A549 (cell line): ENCODE measurements around the gene GPC1. TPM values are rescaled to one million over a fixed set of nuclear protein-coding genes. Genes with fewer than 3 reads are reported as not detected.
"Not testable (repeated sequence)": the region's sequence is repeated elsewhere in the genome, so short reads cannot be mapped to it uniquely, and the experiment has no call there.

Experiments used
- ATAC-seq, 2 experiments: fragments of 200-7000 bp in 1 of 2; fragments of >200 bp in 1 of 2; cut with Nextera tagmentation in 1 of 2; cut with Tn5 transposase in 1 of 2; 3 replicates each; pipeline versions ENCODE4 v1.8.0 to v1.9.1; 2018 to 2020; ENCODE audit warnings: mild to moderate bottlenecking in 1 of 2, moderate library complexity in 1 of 2
- CTCF ChIA-PET: fragments of 300-600 bp; sonication (Branson Sonifier 250); formaldehyde crosslinking; extraction: SDS; loops from one replicate; lab custom pipeline; 2021; ENCODE audit warnings: antibody characterized with exemption, inconsistent platforms; lab: Yijun Ruan, JAX
- POLR2A ChIA-PET: fragments of 350-600 bp; formaldehyde crosslinking; extraction: SDS; loops from one replicate; lab custom pipeline; 2021; ENCODE audit warnings: antibody characterized with exemption, inconsistent platforms; lab: Yijun Ruan, JAX
- DNase-seq, 2 experiments: peaks; one replicate each; pipeline versions ENCODE4 v3.0.0 to v3.0.0-alpha.2; 2011 to 2016; ENCODE audit warnings: low read depth in 1 of 2, low spot score in 1 of 2
- FAIRE-seq: peaks from 2 replicates; lab custom pipeline; 2011; peaks lifted over from hg19 to GRCh38; lab: Jason Lieb, UNC
- H3K27ac ChIP-seq, 2 experiments: fragments of >200 bp; sonication (Bioruptor Twin); formaldehyde crosslinking; 3 replicates each; pipeline ENCODE4 v1.5.1; 2016 to 2017
- H3K4me1 ChIP-seq: fragments of >200 bp; sonication (Bioruptor Twin); formaldehyde crosslinking; 3 replicates; pipeline ENCODE4 v1.6.1; 2016
- H3K4me2 ChIP-seq: fragments of >200 bp; sonication (Bioruptor Twin); formaldehyde crosslinking; 3 replicates; pipeline ENCODE4 v1.6.1; 2016
- H3K4me3 ChIP-seq: fragments of >200 bp; sonication (Bioruptor Twin); formaldehyde crosslinking; 3 replicates; pipeline ENCODE4 v1.5.1; 2016
- H3K9me3 ChIP-seq: fragments of >200 bp; sonication (Bioruptor Twin); formaldehyde crosslinking; 3 replicates; pipeline ENCODE4 v1.6.1; 2016
- CBX8 ChIP-seq: fragments of 200-600 bp; sonication (generic); IDR thresholded peaks from 2 replicates; pipeline ENCODE4 v1.6.1; 2016
- CHD4 ChIP-seq: fragments of 200-600 bp; sonication (generic); IDR thresholded peaks from 2 replicates; pipeline ENCODE4 v1.6.1; 2016; ENCODE audit warnings: antibody characterized with exemption, mild to moderate bottlenecking, borderline replicate concordance
- EP300 ChIP-seq, 2 experiments: fragments of >200 bp; sonication (Bioruptor Twin); formaldehyde crosslinking; IDR thresholded peaks; 2 replicates in 1 of 2; 3 replicates in 1 of 2; pipeline ENCODE4 v1.6.1; 2016 to 2017
- ESRRA ChIP-seq: fragments of 150-350 bp; IDR thresholded peaks from 2 replicates; pipeline ENCODE4 v1.6.1; 2014; ENCODE audit warnings: mild to moderate bottlenecking, low read length, borderline replicate concordance
- FOSB ChIP-seq: fragments of 250-450 bp; sonication (Bioruptor Pico); IDR thresholded peaks from 2 replicates; pipeline ENCODE4 v1.5.0; 2020; ENCODE audit warnings: mild to moderate bottlenecking, moderate library complexity
- FOXS1 ChIP-seq: fragments of 250-450 bp; sonication (Bioruptor Pico); IDR thresholded peaks from 2 replicates; pipeline ENCODE4 v1.5.0; 2020; ENCODE audit warnings: mild to moderate bottlenecking, moderate library complexity
- GATA3 ChIP-seq: IDR thresholded peaks from 2 replicates; pipeline ENCODE4 v1.6.1; 2012; ENCODE audit warnings: borderline replicate concordance
- HDAC2 ChIP-seq: fragments of 200-600 bp; sonication (generic); IDR thresholded peaks from 2 replicates; pipeline ENCODE4 v1.6.1; 2016
- HEYL ChIP-seq: fragments of 250-450 bp; sonication (Bioruptor Pico); IDR thresholded peaks from 2 replicates; pipeline ENCODE4 v1.8.0; 2021; ENCODE audit warnings: mild to moderate bottlenecking, moderate library complexity
- HOXA7 ChIP-seq: fragments of 250-450 bp; sonication (Bioruptor Pico); IDR thresholded peaks from 2 replicates; pipeline ENCODE4 v1.5.0; 2020; ENCODE audit warnings: mild to moderate bottlenecking, moderate library complexity
- POLR2A ChIP-seq: IDR thresholded peaks from 2 replicates; pipeline ENCODE4 v1.6.1; 2012; ENCODE audit warnings: mild to moderate bottlenecking, low read length
- RAD21 ChIP-seq, 2 experiments: fragments of >200 bp in 1 of 2; sonication (Bioruptor Twin) in 1 of 2; formaldehyde crosslinking in 1 of 2; IDR thresholded peaks in 1 of 2; conservative IDR thresholded peaks in 1 of 2; 2 replicates in 1 of 2; 3 replicates in 1 of 2; pipeline ENCODE4 v1.6.1; 2012 to 2018; ENCODE audit warnings: inconsistent platforms in 1 of 2
- RCOR1 ChIP-seq: fragments of 150-350 bp; IDR thresholded peaks from 2 replicates; pipeline ENCODE4 v1.6.1; 2014; ENCODE audit warnings: antibody characterized with exemption, low read length, low read depth
- RNF2 ChIP-seq: fragments of 200-600 bp; sonication (generic); IDR thresholded peaks from 2 replicates; pipeline ENCODE4 v1.6.1; 2016; ENCODE audit warnings: low read depth, mild to moderate bottlenecking, antibody characterized with exemption, moderate library complexity, borderline replicate concordance
- SMC3 ChIP-seq: fragments of >200 bp; sonication (Bioruptor Twin); formaldehyde crosslinking; IDR thresholded peaks from 3 replicates; pipeline ENCODE4 v1.6.1; 2018; ENCODE audit warnings: inconsistent platforms
- ZNF302 ChIP-seq: fragments of 250-450 bp; sonication (Bioruptor Pico); IDR thresholded peaks from 2 replicates; pipeline ENCODE4 v1.9.0; 2021; ENCODE audit warnings: inconsistent platforms, mild to moderate bottlenecking, moderate library complexity
- WGBS: methylation state at CpG from one replicate; pipeline ENCODE4 v1.1.6; 2017; ENCODE audit errors: missing lambda C conversion rate; 5-methylcytosine and 5-hydroxymethylcytosine counted together
- polyA plus RNA-seq, 4 experiments: library from polyadenylated mRNA; depleted of rRNA in 3 of 4; stranded (reverse); fragments of >200 nt; fragmentation: RNase III in 1 of 4; extraction: RNeasy Plus Mini Kit Qiagen cat#74134 plus additional on column Dnase treatment in 1 of 4; gene quantifications; 2 replicates in 3 of 4; 3 replicates in 1 of 4; pipeline ENCODE4 v1.2.3, GENCODE V29; 2011 to 2017
- TF ChIP-seq, protein P1 (sequence below): fragments of >200 bp; sonication (Bioruptor Twin); formaldehyde crosslinking; IDR thresholded peaks from 3 replicates; pipeline ENCODE4 v1.5.1; 2016
- TF ChIP-seq, protein P2 (sequence below): fragments of >200 bp; sonication (Bioruptor Twin); formaldehyde crosslinking; IDR thresholded peaks from 3 replicates; pipeline ENCODE4 v1.6.1; 2016
- TF ChIP-seq, protein P3 (sequence below): fragments of 450-650 bp; IDR thresholded peaks from 2 replicates; pipeline ENCODE4 v1.6.1; 2014; ENCODE audit warnings: antibody characterized with exemption

Gene GPC1
- polyA plus RNA-seq, 2 of the 4 experiments (the other 2 are of a cell fraction) = 19.8 to 97.7 TPM

DNA sequence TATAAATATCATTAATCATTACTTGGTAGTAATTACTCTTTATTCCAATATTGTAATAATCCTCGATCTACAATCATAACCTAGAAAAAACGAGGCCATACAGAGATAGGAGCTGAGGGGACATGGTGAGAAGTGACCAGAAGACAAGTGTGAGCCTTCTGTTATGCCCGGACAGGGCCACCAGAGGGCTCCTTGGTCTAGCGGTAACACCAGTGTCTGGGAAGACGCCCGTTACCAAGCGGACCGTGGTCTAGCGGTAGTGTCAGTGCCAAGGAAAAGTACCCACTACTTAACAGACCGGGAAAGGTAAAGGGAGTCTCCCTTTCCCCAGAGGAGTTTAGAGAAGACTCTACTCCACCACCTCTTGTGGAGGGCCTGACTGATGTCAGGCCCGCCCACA, 59.5 kb downstream of the GPC1 start:
- H3K4me2 ChIP-seq, FAIRE-seq, ATAC-seq, H3K4me1 ChIP-seq: not testable (repeated sequence)
- DNase-seq = peak in 1 of 2 experiments; percentile 31
- 67% methylated on average over 11 of the region's 11 CpGs for WGBS
- TF ChIP-seq, protein P1, sequence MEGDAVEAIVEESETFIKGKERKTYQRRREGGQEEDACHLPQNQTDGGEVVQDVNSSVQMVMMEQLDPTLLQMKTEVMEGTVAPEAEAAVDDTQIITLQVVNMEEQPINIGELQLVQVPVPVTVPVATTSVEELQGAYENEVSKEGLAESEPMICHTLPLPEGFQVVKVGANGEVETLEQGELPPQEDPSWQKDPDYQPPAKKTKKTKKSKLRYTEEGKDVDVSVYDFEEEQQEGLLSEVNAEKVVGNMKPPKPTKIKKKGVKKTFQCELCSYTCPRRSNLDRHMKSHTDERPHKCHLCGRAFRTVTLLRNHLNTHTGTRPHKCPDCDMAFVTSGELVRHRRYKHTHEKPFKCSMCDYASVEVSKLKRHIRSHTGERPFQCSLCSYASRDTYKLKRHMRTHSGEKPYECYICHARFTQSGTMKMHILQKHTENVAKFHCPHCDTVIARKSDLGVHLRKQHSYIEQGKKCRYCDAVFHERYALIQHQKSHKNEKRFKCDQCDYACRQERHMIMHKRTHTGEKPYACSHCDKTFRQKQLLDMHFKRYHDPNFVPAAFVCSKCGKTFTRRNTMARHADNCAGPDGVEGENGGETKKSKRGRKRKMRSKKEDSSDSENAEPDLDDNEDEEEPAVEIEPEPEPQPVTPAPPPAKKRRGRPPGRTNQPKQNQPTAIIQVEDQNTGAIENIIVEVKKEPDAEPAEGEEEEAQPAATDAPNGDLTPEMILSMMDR = 0 out of 3 replicates have a peak, but pooled peaks have one; percentile 14
- peak in 1 of 2 experiments; percentile 18; a peak in 1 of 5 replicates for TF ChIP-seq RAD21 (conservative IDR thresholded peaks at IDR 0.05 in 1 of 2, IDR thresholded peaks at IDR 0.05 in 1 of 2)
- TF ChIP-seq, all 56 proteins: peak for 2; not testable (repeated sequence) for 54
- CTCF ChIA-PET, H3K4me3 ChIP-seq, POLR2A ChIA-PET, H3K27ac ChIP-seq: not testable (repeated sequence)
- peaks cover 41% of the 10 kb centered on the region for H3K9me3 ChIP-seq

DNA sequence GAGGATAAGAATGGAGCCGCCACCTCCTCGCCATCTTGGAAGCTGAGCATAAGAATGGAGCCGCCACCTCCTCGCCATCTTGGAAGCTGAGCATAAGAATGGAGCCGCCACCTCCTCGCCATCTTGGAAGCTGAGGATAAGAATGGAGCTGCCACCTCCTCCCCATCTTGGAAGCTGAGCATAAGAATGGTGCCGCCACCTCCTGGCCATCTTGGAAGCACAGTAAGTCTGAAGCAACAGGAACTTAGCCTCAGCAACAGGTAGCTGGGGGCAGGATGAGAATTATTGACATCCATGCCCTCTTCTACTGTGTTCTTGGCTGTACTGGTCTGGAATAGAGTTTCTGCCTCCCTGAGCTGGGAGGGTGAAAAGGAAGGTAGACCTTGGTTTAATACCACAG, 61.6 kb downstream of the GPC1 start:
- H3K27ac ChIP-seq, H3K4me2 ChIP-seq, FAIRE-seq, H3K4me1 ChIP-seq, H3K4me3 ChIP-seq, POLR2A ChIA-PET: not testable (repeated sequence)
- ATAC-seq (peak in 1 of 2 experiments; percentile 60; a peak in 3 of 6 replicates), DNase-seq (peak; percentile 12 to 62)
- peak in 1 of 2 experiments; percentile 50; a peak in 2 of 5 replicates for TF ChIP-seq RAD21 (conservative IDR thresholded peaks at IDR 0.05 in 1 of 2, IDR thresholded peaks at IDR 0.05 in 1 of 2)
- CTCF ChIA-PET = interaction anchor here (1.0 to 1.5 kb wide), 3 partner anchors 58 to 264 kb away, joined by 3 to 9 read pairs (median 3); no protein-coding TSS in a partner anchor
- peaks cover 23% of the 10 kb centered on the region for H3K9me3 ChIP-seq
- WGBS = 95% methylated on average over 6 of the region's 7 CpGs

DNA sequence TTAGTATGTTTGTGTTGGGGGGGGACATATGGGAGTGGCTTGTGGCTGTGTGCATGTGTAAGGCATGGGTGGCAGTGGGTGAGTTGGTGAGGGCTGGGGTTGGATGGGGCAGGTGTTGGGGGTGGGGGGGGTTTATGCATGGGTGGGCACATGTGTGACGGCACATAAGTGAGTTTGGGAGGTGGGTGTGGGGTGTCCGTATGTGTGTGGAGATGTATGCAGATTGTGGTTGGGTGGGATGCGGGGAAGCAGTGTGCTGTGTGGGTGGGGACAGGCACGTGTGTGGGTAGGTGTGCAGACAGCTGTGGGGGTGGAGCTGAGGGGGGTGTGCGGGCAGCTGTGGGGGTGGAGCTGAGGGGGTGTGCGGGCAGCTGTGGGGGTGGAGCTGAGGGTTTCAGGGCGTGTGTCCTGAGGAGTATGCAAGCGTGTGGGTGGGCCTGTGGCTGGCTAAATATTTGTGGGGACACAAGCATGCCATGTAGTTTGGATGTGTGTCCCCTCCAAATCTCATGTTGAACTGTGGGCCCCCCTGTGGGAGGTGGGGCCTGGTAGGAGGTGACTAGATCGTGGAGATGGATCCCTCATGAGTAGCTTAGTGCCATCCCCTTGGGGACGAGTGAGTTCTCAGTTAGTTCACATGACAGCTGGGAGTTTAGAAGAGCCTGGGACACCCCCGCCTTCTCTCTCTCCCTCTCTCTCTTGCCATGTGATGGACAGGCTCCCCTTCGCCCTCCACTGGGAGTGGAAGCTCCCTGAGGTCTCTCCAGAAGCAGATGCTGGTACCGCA, 62.9 kb downstream of the GPC1 start:
- no peak overlapping the region for H3K4me3 ChIP-seq
- TF ChIP-seq POLR2A (no peak), ESRRA (no peak), CHD4 (no peak), SMC3 (no peak), RCOR1 (no peak), FOXS1 (CRISPR knock-in tag) (no peak), RAD21 (conservative IDR thresholded peaks at IDR 0.05 in 1 of 2, IDR thresholded peaks at IDR 0.05 in 1 of 2) (no peak), CBX8 (no peak), ZNF302 (CRISPR knock-in tag) (no peak), EP300 (IDR thresholded peaks at IDR 0.05) (no peak), HEYL (CRISPR knock-in tag) (no peak), RNF2 (no peak), GATA3 (no peak), HDAC2 (no peak), HOXA7 (CRISPR knock-in tag) (no peak), FOSB (no peak)
- TF ChIP-seq, protein P2, sequence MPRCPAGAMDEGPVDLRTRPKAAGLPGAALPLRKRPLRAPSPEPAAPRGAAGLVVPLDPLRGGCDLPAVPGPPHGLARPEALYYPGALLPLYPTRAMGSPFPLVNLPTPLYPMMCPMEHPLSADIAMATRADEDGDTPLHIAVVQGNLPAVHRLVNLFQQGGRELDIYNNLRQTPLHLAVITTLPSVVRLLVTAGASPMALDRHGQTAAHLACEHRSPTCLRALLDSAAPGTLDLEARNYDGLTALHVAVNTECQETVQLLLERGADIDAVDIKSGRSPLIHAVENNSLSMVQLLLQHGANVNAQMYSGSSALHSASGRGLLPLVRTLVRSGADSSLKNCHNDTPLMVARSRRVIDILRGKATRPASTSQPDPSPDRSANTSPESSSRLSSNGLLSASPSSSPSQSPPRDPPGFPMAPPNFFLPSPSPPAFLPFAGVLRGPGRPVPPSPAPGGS = no peak
- TF ChIP-seq, protein P3, sequence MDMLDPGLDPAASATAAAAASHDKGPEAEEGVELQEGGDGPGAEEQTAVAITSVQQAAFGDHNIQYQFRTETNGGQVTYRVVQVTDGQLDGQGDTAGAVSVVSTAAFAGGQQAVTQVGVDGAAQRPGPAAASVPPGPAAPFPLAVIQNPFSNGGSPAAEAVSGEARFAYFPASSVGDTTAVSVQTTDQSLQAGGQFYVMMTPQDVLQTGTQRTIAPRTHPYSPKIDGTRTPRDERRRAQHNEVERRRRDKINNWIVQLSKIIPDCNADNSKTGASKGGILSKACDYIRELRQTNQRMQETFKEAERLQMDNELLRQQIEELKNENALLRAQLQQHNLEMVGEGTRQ = no peak
- WGBS = 95% methylated on average over 11 of the region's 13 CpGs
- no peak overlapping the region for H3K27ac ChIP-seq
- CTCF ChIA-PET = interaction anchor here (0.8 kb wide), 2 partner anchors 20 to 148 kb away, joined by 3 read pairs; no protein-coding TSS in a partner anchor
- no peaks in the 10 kb centered on the region for H3K4me1 ChIP-seq
- H3K9me3 ChIP-seq = peaks cover 10% of the 10 kb centered on the region
- no peak for ATAC-seq
- FAIRE-seq = no peak
- H3K4me2 ChIP-seq = no peak overlapping the region
- no peak for DNase-seq
- POLR2A ChIA-PET = no interaction called here
